HepG2 (cell line): ENCODE data around the gene ACAD11. TPM values are rescaled to one million over a fixed set of nuclear protein-coding genes. Genes with fewer than 3 reads are reported as not detected.

Source experiments
- AHR ChIP-seq: IDR thresholded peaks from 2 replicates; pipeline ENCODE4 v1.6.1; 2018; ENCODE audit warnings: missing genetic modification reagents, missing compliant biosample characterization
- BCL6 ChIP-seq: IDR thresholded peaks from 2 replicates; pipeline ENCODE4 v1.6.1; 2016; ENCODE audit warnings: missing genetic modification reagents, missing compliant biosample characterization
- CHD2 ChIP-seq: IDR thresholded peaks from 2 replicates; pipeline ENCODE4 v1.6.1; 2011; ENCODE audit warnings: low read depth, low read length, improper control_type of control experiment
- FOXA3 ChIP-seq: IDR thresholded peaks from 2 replicates; pipeline ENCODE4 v1.6.1; 2016; ENCODE audit warnings: missing genetic modification reagents, missing compliant biosample characterization
- FOXM1 ChIP-seq: sonication (generic); formaldehyde crosslinking; IDR thresholded peaks from 2 replicates; pipeline ENCODE4 v1.5.0; 2020; ENCODE audit warnings: missing genetic modification reagents
- HDAC2 ChIP-seq: sonication (generic); formaldehyde crosslinking; IDR thresholded peaks from 2 replicates; pipeline ENCODE4 v1.4.0; 2020; ENCODE audit warnings: missing genetic modification reagents
- MAFK ChIP-seq, 2 experiments: IDR thresholded peaks in 1 of 2; conservative IDR thresholded peaks in 1 of 2; 2 replicates each; pipeline ENCODE4 v1.6.1; 2011; ENCODE audit warnings: improper control_type of control experiment in 2 of 2, low read length in 2 of 2
- MXD4 ChIP-seq: IDR thresholded peaks from 2 replicates; pipeline ENCODE4 v1.6.1; 2016; ENCODE audit warnings: mild to moderate bottlenecking, missing biosample characterization, missing genetic modification reagents
- SPEN ChIP-seq: sonication (generic); formaldehyde crosslinking; IDR thresholded peaks from 2 replicates; pipeline ENCODE4 v1.5.1; 2020; ENCODE audit warnings: low read depth, mild to moderate bottlenecking, missing genetic modification reagents
- THYN1 ChIP-seq: sonication (generic); formaldehyde crosslinking; IDR thresholded peaks from 2 replicates; pipeline ENCODE4 v1.8.1; 2023; ENCODE audit warnings: low read depth, mild to moderate bottlenecking, moderate library complexity, missing genetic modification reagents, borderline replicate concordance
- ZNF275 ChIP-seq: sonication (generic); formaldehyde crosslinking; IDR thresholded peaks from 2 replicates; pipeline ENCODE4 v1.8.0; 2022; ENCODE audit warnings: missing genetic modification reagents, mild to moderate bottlenecking, inconsistent platforms, borderline replicate concordance
- ZNF280B ChIP-seq: sonication (generic); formaldehyde crosslinking; IDR thresholded peaks from 2 replicates; pipeline ENCODE4 v1.5.0; 2020; ENCODE audit warnings: missing genetic modification reagents, mild to moderate bottlenecking, borderline replicate concordance
- ZNF501 ChIP-seq: sonication (generic); formaldehyde crosslinking; IDR thresholded peaks from 2 replicates; pipeline ENCODE4 v1.5.1; 2020; ENCODE audit warnings: mild to moderate bottlenecking, moderate library complexity, missing genetic modification reagents
- ZNF510 ChIP-seq: sonication (generic); formaldehyde crosslinking; IDR thresholded peaks from 2 replicates; pipeline ENCODE4 v1.4.0; 2020; ENCODE audit warnings: low read depth, mild to moderate bottlenecking, missing genetic modification reagents
- ZNF616 ChIP-seq: sonication (generic); formaldehyde crosslinking; IDR thresholded peaks from 2 replicates; pipeline ENCODE4 v1.5.0; 2020; ENCODE audit warnings: low read depth, mild to moderate bottlenecking, missing genetic modification reagents
- ZNF670 ChIP-seq: sonication (generic); formaldehyde crosslinking; IDR thresholded peaks from 2 replicates; pipeline ENCODE4 v1.8.0; 2022; ENCODE audit warnings: mild to moderate bottlenecking, missing genetic modification reagents, borderline replicate concordance
- ZNF703 ChIP-seq: sonication (generic); formaldehyde crosslinking; IDR thresholded peaks from 2 replicates; pipeline ENCODE4 v1.5.1; 2020; ENCODE audit warnings: missing genetic modification reagents, mild to moderate bottlenecking, moderate library complexity, borderline replicate concordance
- ZNF710 ChIP-seq: sonication (generic); formaldehyde crosslinking; IDR thresholded peaks from 2 replicates; pipeline ENCODE4 v1.5.0; 2020; ENCODE audit warnings: mild to moderate bottlenecking, missing genetic modification reagents, borderline replicate concordance
- ZNF782 ChIP-seq: sonication (generic); formaldehyde crosslinking; IDR thresholded peaks from 2 replicates; pipeline ENCODE4 v1.4.0; 2020; ENCODE audit warnings: missing genetic modification reagents, mild to moderate bottlenecking, borderline replicate concordance
- ZNF841 ChIP-seq: sonication (generic); formaldehyde crosslinking; IDR thresholded peaks from 2 replicates; pipeline ENCODE4 v1.8.1; 2023; ENCODE audit warnings: missing genetic modification reagents, borderline replicate concordance
- ZNF850 ChIP-seq: sonication (generic); formaldehyde crosslinking; conservative IDR thresholded peaks from 2 replicates; pipeline ENCODE4 v1.9.0; 2021; ENCODE audit warnings: mild to moderate bottlenecking, missing genetic modification reagents
- polyA plus RNA-seq, 8 experiments: library from polyadenylated mRNA; depleted of rRNA in 3 of 8; stranded (reverse) in 7 of 8; unstranded in 1 of 8; fragments of >200 nt; fragmentation: Illumina TruSeq in 4 of 8; extraction: Trizol in 4 of 8; gene quantifications; 2 replicates each; pipeline versions ENCODE4 v1.2.1 to v1.2.3, GENCODE V29; 2011 to 2016; ENCODE audit warnings: low read depth in 4 of 8, missing spikeins in 1 of 8, mixed read lengths in 1 of 8; ENCODE audit not compliant: insufficient read depth in 1 of 8
- total RNA-seq, 5 experiments: library from RNA; depleted of rRNA; stranded (reverse); fragments of >200 nt; fragmentation: Illumina TruSeq; extraction: Trizol; gene quantifications; 2 replicates each; pipeline ENCODE4 v1.2.3, GENCODE V29; 2016; ENCODE audit warnings: low read depth in 1 of 5
- TF ChIP-seq, protein P1 (sequence below): sonication (generic); formaldehyde crosslinking; IDR thresholded peaks from 2 replicates; pipeline ENCODE4 v1.9.0; 2021; ENCODE audit warnings: missing genetic modification reagents, borderline replicate concordance
- TF ChIP-seq, protein P2 (sequence below): sonication (generic); formaldehyde crosslinking; IDR thresholded peaks from 2 replicates; pipeline ENCODE4 v1.5.0; 2020; ENCODE audit warnings: missing genetic modification reagents

The ACAD11 gene
- total and polyA plus RNA-seq, 2 of the 13 experiments (the other 11 are each of a cell fraction or from before 2014, with no cell fraction given) = 30.6 to 56.9 TPM

DNA sequence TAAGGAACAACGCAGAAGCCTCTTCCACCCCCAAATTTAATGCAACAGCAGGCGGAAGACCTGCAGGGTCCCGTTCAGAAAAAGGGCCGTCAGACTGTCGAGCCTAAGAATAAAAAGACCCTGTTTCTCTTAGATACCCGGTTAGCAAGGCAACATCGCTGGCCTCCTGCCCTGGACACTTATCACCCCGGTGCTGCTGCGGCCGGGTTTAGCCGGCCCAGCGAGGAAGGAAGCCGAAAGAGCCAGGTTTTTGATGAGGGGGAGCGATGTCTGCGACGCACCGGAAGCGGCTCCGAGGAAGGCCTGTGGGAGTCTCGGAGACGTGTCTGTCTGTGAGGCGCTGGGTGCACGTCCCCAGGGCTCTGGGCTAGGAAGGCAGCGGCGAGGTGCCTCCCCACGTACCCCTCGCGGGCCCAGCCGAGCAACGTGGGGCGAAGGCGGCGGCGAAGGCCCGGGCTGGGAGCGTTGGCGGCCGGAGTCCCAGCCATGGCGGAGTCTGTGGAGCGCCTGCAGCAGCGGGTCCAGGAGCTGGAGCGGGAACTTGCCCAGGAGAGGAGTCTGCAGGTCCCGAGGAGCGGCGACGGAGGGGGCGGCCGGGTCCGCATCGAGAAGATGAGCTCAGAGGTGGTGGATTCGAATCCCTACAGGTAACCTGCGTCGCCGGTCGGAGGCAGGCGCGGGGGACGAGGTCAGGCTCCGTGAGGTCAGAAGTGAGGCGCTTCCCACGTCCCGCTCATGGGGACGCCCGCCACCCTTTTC lies 622 bp upstream of the ACAD11 start, which contains the start of gene UBA5 (continued):
- TF ChIP-seq ZNF280B (CRISPR knock-in tag) (no peak), MAFK (conservative IDR thresholded peaks at IDR 0.05 in 1 of 2, IDR thresholded peaks at IDR 0.05 in 1 of 2; ENCODE audit: low read length in 2 of 2) (no peak), ZNF850 (CRISPR knock-in tag) (no peak), ZNF501 (CRISPR knock-in tag) (peak; percentile 96), ZNF841 (no peak), HDAC2 (CRISPR knock-in tag) (peak; percentile 26; the same call in 1 of the 2 replicates), BCL6 (CRISPR knock-in tag) (no peak), THYN1 (CRISPR knock-in tag) (no peak), ZNF703 (CRISPR knock-in tag) (peak; percentile 78; the same call in 1 of the 2 replicates), FOXM1 (no peak), FOXA3 (CRISPR knock-in tag) (no peak), CHD2 (no peak), MXD4 (CRISPR knock-in tag) (no peak), AHR (no peak), ZNF616 (CRISPR knock-in tag) (0 out of 2 replicates have a peak, but pooled peaks have one; percentile 43), ZNF510 (CRISPR knock-in tag) (no peak), ZNF782 (CRISPR knock-in tag) (no peak; the same call in 1 of the 2 replicates), ZNF710 (CRISPR knock-in tag) (no peak), ZNF670 (CRISPR knock-in tag) (no peak), ZNF275 (CRISPR knock-in tag) (no peak), SPEN (peak; percentile 61)
- TF ChIP-seq, protein P1, sequence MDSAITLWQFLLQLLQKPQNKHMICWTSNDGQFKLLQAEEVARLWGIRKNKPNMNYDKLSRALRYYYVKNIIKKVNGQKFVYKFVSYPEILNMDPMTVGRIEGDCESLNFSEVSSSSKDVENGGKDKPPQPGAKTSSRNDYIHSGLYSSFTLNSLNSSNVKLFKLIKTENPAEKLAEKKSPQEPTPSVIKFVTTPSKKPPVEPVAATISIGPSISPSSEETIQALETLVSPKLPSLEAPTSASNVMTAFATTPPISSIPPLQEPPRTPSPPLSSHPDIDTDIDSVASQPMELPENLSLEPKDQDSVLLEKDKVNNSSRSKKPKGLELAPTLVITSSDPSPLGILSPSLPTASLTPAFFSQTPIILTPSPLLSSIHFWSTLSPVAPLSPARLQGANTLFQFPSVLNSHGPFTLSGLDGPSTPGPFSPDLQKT (CRISPR knock-in tag) = no peak
- TF ChIP-seq, protein P2, sequence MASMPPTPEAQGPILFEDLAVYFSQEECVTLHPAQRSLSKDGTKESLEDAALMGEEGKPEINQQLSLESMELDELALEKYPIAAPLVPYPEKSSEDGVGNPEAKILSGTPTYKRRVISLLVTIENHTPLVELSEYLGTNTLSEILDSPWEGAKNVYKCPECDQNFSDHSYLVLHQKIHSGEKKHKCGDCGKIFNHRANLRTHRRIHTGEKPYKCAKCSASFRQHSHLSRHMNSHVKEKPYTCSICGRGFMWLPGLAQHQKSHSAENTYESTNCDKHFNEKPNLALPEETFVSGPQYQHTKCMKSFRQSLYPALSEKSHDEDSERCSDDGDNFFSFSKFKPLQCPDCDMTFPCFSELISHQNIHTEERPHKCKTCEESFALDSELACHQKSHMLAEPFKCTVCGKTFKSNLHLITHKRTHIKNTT (CRISPR knock-in tag) = no peak
